Activated naive CD8-positive, alpha-beta T cell treated with anti-CD3 and anti-CD28 coated beads, Interleukin-2, amount 50 U/mL, for 24 hours (primary cell): ENCODE results near the gene SLC25A25.
A peak's percentile ranks its signal among the peaks of the same experiment; 100 is the strongest.

Source experiments
- ATAC-seq: fragments of 150-1000 bp; cut with Tn5 transposase; one replicate; pipeline ENCODE4 v1.10.0; 2021
- DNase-seq: peaks from one replicate; pipeline ENCODE4 v3.0.0; 2021
- H3K27ac Mint-ChIP-seq: one replicate; pipeline ENCODE4 v1.8.0; 2021; ENCODE audit warnings: mild to moderate bottlenecking, mixed read lengths
- H3K27me3 Mint-ChIP-seq: one replicate; pipeline ENCODE4 v1.8.0; 2021; ENCODE audit warnings: mixed read lengths
- H3K36me3 Mint-ChIP-seq: one replicate; pipeline ENCODE4 v1.8.0; 2021; ENCODE audit warnings: low read depth, mixed read lengths
- H3K4me1 Mint-ChIP-seq: one replicate; pipeline ENCODE4 v1.8.0; 2021; ENCODE audit warnings: mixed read lengths
- H3K4me3 Mint-ChIP-seq: one replicate; pipeline ENCODE4 v1.8.0; 2021; ENCODE audit warnings: mild to moderate bottlenecking, moderate library complexity, mixed read lengths
- H3K9me3 Mint-ChIP-seq: one replicate; pipeline ENCODE4 v1.8.0; 2021; ENCODE audit warnings: mixed read lengths

The SLC25A25 gene

GRCh38 chr9:128138001-128138400 is 70.0 kb downstream of the SLC25A25 start:
- peaks cover 2% of the 10 kb centered on the region for H3K27me3 Mint-ChIP-seq
- no peak overlapping the region for H3K27ac Mint-ChIP-seq
- peaks cover 5% of the 10 kb centered on the region for H3K4me1 Mint-ChIP-seq
- no peaks in the 10 kb centered on the region for H3K36me3 Mint-ChIP-seq
- DNase-seq (no peak), ATAC-seq (no peak)
- no peak overlapping the region for H3K4me3 Mint-ChIP-seq
- H3K9me3 Mint-ChIP-seq: no peaks in the 10 kb centered on the region

- no peak for ATAC-seq
- no peaks in the 10 kb centered on the region for H3K36me3 Mint-ChIP-seq
- no peaks in the 10 kb centered on the region for H3K27me3 Mint-ChIP-seq
Measured at GRCh38 chr9:128139621-128140020, 71.6 kb downstream of the SLC25A25 start.

GRCh38 chr9:128141604-128142003 is 73.6 kb downstream of the SLC25A25 start:
- Mint-ChIP-seq H3K27ac (no peak overlapping the region), H3K4me1 (peaks cover 3% of the 10 kb centered on the region), H3K9me3 (no peaks in the 10 kb centered on the region), H3K36me3 (no peaks in the 10 kb centered on the region), H3K4me3 (no peak overlapping the region), H3K27me3 (no peaks in the 10 kb centered on the region)
- no peak for ATAC-seq
- no peak for DNase-seq

More at GRCh38 chr9:128139621-128140020, 71.6 kb downstream of the SLC25A25 start:
- no peak for DNase-seq
- Mint-ChIP-seq H3K9me3 (no peaks in the 10 kb centered on the region), H3K27ac (no peak overlapping the region), H3K4me1 (peaks cover 5% of the 10 kb centered on the region), H3K4me3 (no peak overlapping the region)

- Mint-ChIP-seq H3K27ac (no peak overlapping the region), H3K4me3 (no peak overlapping the region), H3K36me3 (no peaks in the 10 kb centered on the region), H3K27me3 (no peaks in the 10 kb centered on the region), H3K9me3 (no peaks in the 10 kb centered on the region), H3K4me1 (peaks cover 3% of the 10 kb centered on the region)
- ATAC-seq (peak; percentile 47), DNase-seq (no peak)
Measured at GRCh38 chr9:128142061-128142460, 74.0 kb downstream of the SLC25A25 start.

GRCh38 chr9:128142596-128142995 is 74.6 kb downstream of the SLC25A25 start:
- DNase-seq (no peak), ATAC-seq (no peak)
- Mint-ChIP-seq H3K36me3 (no peaks in the 10 kb centered on the region), H3K4me1 (peaks cover 3% of the 10 kb centered on the region), H3K9me3 (no peaks in the 10 kb centered on the region), H3K27me3 (no peaks in the 10 kb centered on the region), H3K4me3 (no peak overlapping the region), H3K27ac (no peak overlapping the region)

GRCh38 chr9:128143525-128144238 is 75.7 kb downstream of the SLC25A25 start:
- ATAC-seq: no peak
- peaks cover 3% of the 10 kb centered on the region for H3K4me1 Mint-ChIP-seq
- no peaks in the 10 kb centered on the region for H3K36me3 Mint-ChIP-seq
- no peak overlapping the region for H3K27ac Mint-ChIP-seq
- no peak for DNase-seq
- no peak overlapping the region for H3K4me3 Mint-ChIP-seq
- no peaks in the 10 kb centered on the region for H3K27me3 Mint-ChIP-seq
- no peaks in the 10 kb centered on the region for H3K9me3 Mint-ChIP-seq

- H3K27me3 Mint-ChIP-seq: no peaks in the 10 kb centered on the region
- DNase-seq (no peak), ATAC-seq (no peak)
- H3K36me3 Mint-ChIP-seq: no peaks in the 10 kb centered on the region
- H3K4me3 Mint-ChIP-seq: no peak overlapping the region
- no peaks in the 10 kb centered on the region for H3K9me3 Mint-ChIP-seq
- H3K27ac Mint-ChIP-seq: no peak overlapping the region
- H3K4me1 Mint-ChIP-seq: peaks cover 3% of the 10 kb centered on the region
Measured at GRCh38 chr9:128144239-128145181, 76.5 kb downstream of the SLC25A25 start.

- DNase-seq (no peak), ATAC-seq (no peak)
- no peaks in the 10 kb centered on the region for H3K36me3 Mint-ChIP-seq
- no peaks in the 10 kb centered on the region for H3K9me3 Mint-ChIP-seq
- H3K4me3 Mint-ChIP-seq: no peak overlapping the region
- no peaks in the 10 kb centered on the region for H3K27me3 Mint-ChIP-seq
- H3K27ac Mint-ChIP-seq: no peak overlapping the region
- peaks cover 3% of the 10 kb centered on the region for H3K4me1 Mint-ChIP-seq
Measured at GRCh38 chr9:128145536-128145935, 77.5 kb downstream of the SLC25A25 start.

GRCh38 chr9:128145951-128146351 is 77.9 kb downstream of the SLC25A25 start:
- H3K4me3 Mint-ChIP-seq: no peak overlapping the region
- H3K9me3 Mint-ChIP-seq: no peaks in the 10 kb centered on the region
- H3K27me3 Mint-ChIP-seq: no peaks in the 10 kb centered on the region
- no peak overlapping the region for H3K27ac Mint-ChIP-seq
- no peak for ATAC-seq
- no peaks in the 10 kb centered on the region for H3K36me3 Mint-ChIP-seq
- H3K4me1 Mint-ChIP-seq: peaks cover 3% of the 10 kb centered on the region
- DNase-seq: no peak

GRCh38 chr9:128146591-128147120 is 78.6 kb downstream of the SLC25A25 start:
- Mint-ChIP-seq H3K27me3 (no peaks in the 10 kb centered on the region), H3K27ac (no peak overlapping the region), H3K4me3 (no peak overlapping the region), H3K9me3 (no peaks in the 10 kb centered on the region), H3K4me1 (peaks cover 3% of the 10 kb centered on the region), H3K36me3 (no peaks in the 10 kb centered on the region)
- ATAC-seq (no peak), DNase-seq (no peak)

- H3K27me3 Mint-ChIP-seq: no peaks in the 10 kb centered on the region
- H3K4me3 Mint-ChIP-seq: no peak overlapping the region
- DNase-seq (no peak), ATAC-seq (no peak)
- H3K36me3 Mint-ChIP-seq: no peaks in the 10 kb centered on the region
- H3K4me1 Mint-ChIP-seq: no peaks in the 10 kb centered on the region
- H3K9me3 Mint-ChIP-seq: no peaks in the 10 kb centered on the region
- no peak overlapping the region for H3K27ac Mint-ChIP-seq
Measured at GRCh38 chr9:128148509-128149000, 80.5 kb downstream of the SLC25A25 start.

GRCh38 chr9:128149001-128149701 is 81.1 kb downstream of the SLC25A25 start, which contains the start of gene LCN2:
Gene LCN2 (plus strand): TSS chr9:128149453. CDS start chr9:128149526, 73 bp downstream.
- DNase-seq: no peak
- H3K27ac Mint-ChIP-seq: no peak within 1 kb of the TSS
- no peaks in the 10 kb centered on the region for H3K4me1 Mint-ChIP-seq
- no peak for ATAC-seq
- no peak within 1 kb of the TSS for H3K4me3 Mint-ChIP-seq
- H3K9me3 Mint-ChIP-seq: no peaks in the 10 kb centered on the region
- no peaks in the 10 kb centered on the region for H3K27me3 Mint-ChIP-seq
- H3K36me3 Mint-ChIP-seq: no peaks in the 10 kb centered on the region

- Mint-ChIP-seq H3K27ac (no peak overlapping the region), H3K4me3 (no peak overlapping the region), H3K27me3 (no peaks in the 10 kb centered on the region), H3K4me1 (no peaks in the 10 kb centered on the region), H3K9me3 (no peaks in the 10 kb centered on the region), H3K36me3 (no peaks in the 10 kb centered on the region)
- DNase-seq: no peak
- no peak for ATAC-seq
Measured at GRCh38 chr9:128149951-128150593, 82.0 kb downstream of the SLC25A25 start.
